Measurements from ENCODE around the gene THAP4.

The THAP4 gene

GRCh38 chr2:241635756-241636155 is 1.2 kb downstream of the THAP4 start:
- TF ChIP-seq FOXP2 (optimal IDR thresholded peaks at IDR 0.05; ENCODE audit: borderline replicate concordance, extremely low read depth, extremely low read length, insufficient read depth) (no peak), TAF1 (IDR thresholded peaks at IDR 0.05; ENCODE audit: borderline replicate concordance, insufficient read depth, low read length) (no peak), REST (IDR thresholded peaks at IDR 0.05; ENCODE audit: insufficient read depth in 1 of 2, low read depth in 2 of 2, low read length in 2 of 2) (no peak), POLR2AphosphoS5 (IDR thresholded peaks at IDR 0.05; ENCODE audit: low read depth, low read length) (no peak), SIN3A (IDR thresholded peaks at IDR 0.05; ENCODE audit: borderline replicate concordance, insufficient read depth, low read length) (no peak)

GRCh38 chr2:241633561-241633960 is 3.4 kb downstream of the THAP4 start:
- TF ChIP-seq SIN3A (IDR thresholded peaks at IDR 0.05; ENCODE audit: borderline replicate concordance, insufficient read depth, low read length) (no peak), TAF1 (IDR thresholded peaks at IDR 0.05; ENCODE audit: borderline replicate concordance, insufficient read depth, low read length) (no peak), POLR2AphosphoS5 (IDR thresholded peaks at IDR 0.05; ENCODE audit: low read depth, low read length) (no peak), FOXP2 (optimal IDR thresholded peaks at IDR 0.05; ENCODE audit: borderline replicate concordance, extremely low read depth, extremely low read length, insufficient read depth) (no peak), REST (IDR thresholded peaks at IDR 0.05; ENCODE audit: insufficient read depth in 1 of 2, low read depth in 2 of 2, low read length in 2 of 2) (no peak)

- TF ChIP-seq FOXP2 (optimal IDR thresholded peaks at IDR 0.05; ENCODE audit: borderline replicate concordance, extremely low read depth, extremely low read length, insufficient read depth) (no peak), REST (IDR thresholded peaks at IDR 0.05; ENCODE audit: insufficient read depth in 1 of 2, low read depth in 2 of 2, low read length in 2 of 2) (no peak), POLR2AphosphoS5 (IDR thresholded peaks at IDR 0.05; ENCODE audit: low read depth, low read length) (no peak), SIN3A (IDR thresholded peaks at IDR 0.05; ENCODE audit: borderline replicate concordance, insufficient read depth, low read length) (no peak), TAF1 (IDR thresholded peaks at IDR 0.05; ENCODE audit: borderline replicate concordance, insufficient read depth, low read length) (no peak)
Observed at GRCh38 chr2:241632478-241633325, 4.3 kb downstream of the THAP4 start.

GRCh38 chr2:241629762-241630435 is 7.1 kb downstream of the THAP4 start:
- TF ChIP-seq FOXP2 (optimal IDR thresholded peaks at IDR 0.05; ENCODE audit: borderline replicate concordance, extremely low read depth, extremely low read length, insufficient read depth) (no peak), TAF1 (IDR thresholded peaks at IDR 0.05; ENCODE audit: borderline replicate concordance, insufficient read depth, low read length) (no peak), REST (IDR thresholded peaks at IDR 0.05; ENCODE audit: insufficient read depth in 1 of 2, low read depth in 2 of 2, low read length in 2 of 2) (no peak), SIN3A (IDR thresholded peaks at IDR 0.05; ENCODE audit: borderline replicate concordance, insufficient read depth, low read length) (no peak), POLR2AphosphoS5 (IDR thresholded peaks at IDR 0.05; ENCODE audit: low read depth, low read length) (no peak)
